Bronchial epithelial cell (primary cell): Measurements from ENCODE around the gene GALNS. TPM values are rescaled to one million over a fixed set of nuclear protein-coding genes. Genes with fewer than 3 reads are reported as not detected.

Source experiments
- DNase-seq: peaks from one replicate; pipeline ENCODE4 v3.0.0-alpha.2; 2010; ENCODE audit warnings: low read depth
- FAIRE-seq: peaks from 2 replicates; lab custom pipeline; 2011; peaks lifted over from hg19 to GRCh38; lab: Jason Lieb, UNC
- H3K27me3 ChIP-seq: 2 replicates; pipeline ENCODE4 v1.5.1; 2011; ENCODE audit warnings: low read length; ENCODE audit not compliant: control insufficient read depth, insufficient read depth
- H3K36me3 ChIP-seq: 2 replicates; pipeline ENCODE4 v1.5.1; 2011; ENCODE audit warnings: low read length; ENCODE audit not compliant: control insufficient read depth, insufficient read depth
- H3K4me3 ChIP-seq: 2 replicates; pipeline ENCODE4 v1.5.1; 2011; ENCODE audit warnings: mild to moderate bottlenecking, low read depth, low read length, control low read depth
- total RNA-seq: library from RNA; depleted of rRNA; stranded (reverse); fragments of >200 nt; gene quantifications from 2 replicates; pipeline ENCODE4 v1.2.1, GENCODE V29; 2014
- TF ChIP-seq, protein P1 (sequence below): IDR thresholded peaks from 2 replicates; pipeline ENCODE4 v1.5.1; 2011; ENCODE audit warnings: mild to moderate bottlenecking, moderate library complexity, low read length, control low read depth, inconsistent platforms; ENCODE audit not compliant: insufficient read depth, severe bottlenecking

Gene GALNS
- total RNA-seq, 1 donor from 2014 or later: 16.3 TPM

DNA sequence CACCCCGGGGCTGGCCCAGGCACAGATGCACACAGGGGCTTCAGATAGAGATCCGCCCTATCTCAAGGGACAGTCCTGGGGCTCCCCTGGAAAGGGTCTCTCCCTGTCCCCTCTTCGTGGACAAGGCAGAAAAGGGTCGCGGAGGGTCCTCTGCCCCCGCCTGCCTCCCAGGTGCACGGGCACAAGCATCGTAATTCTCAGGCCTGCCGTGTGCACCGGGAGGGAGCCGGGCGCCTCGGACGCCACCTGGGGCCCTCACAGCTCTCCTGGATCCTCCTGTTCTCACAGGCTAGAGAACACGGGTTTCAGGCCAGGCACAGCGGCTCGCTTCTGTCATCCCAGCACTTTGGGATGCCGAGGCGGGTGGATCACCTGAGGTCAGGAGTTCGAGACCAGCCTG lies 21.6 kb upstream of the GALNS start:
- Histone ChIP-seq H3K27me3 (peaks cover 4% of the 10 kb centered on the region), H3K36me3 (no peaks in the 10 kb centered on the region), H3K4me3 (no peak overlapping the region)
- DNase-seq (no peak), FAIRE-seq (no peak)
- TF ChIP-seq, protein P1, sequence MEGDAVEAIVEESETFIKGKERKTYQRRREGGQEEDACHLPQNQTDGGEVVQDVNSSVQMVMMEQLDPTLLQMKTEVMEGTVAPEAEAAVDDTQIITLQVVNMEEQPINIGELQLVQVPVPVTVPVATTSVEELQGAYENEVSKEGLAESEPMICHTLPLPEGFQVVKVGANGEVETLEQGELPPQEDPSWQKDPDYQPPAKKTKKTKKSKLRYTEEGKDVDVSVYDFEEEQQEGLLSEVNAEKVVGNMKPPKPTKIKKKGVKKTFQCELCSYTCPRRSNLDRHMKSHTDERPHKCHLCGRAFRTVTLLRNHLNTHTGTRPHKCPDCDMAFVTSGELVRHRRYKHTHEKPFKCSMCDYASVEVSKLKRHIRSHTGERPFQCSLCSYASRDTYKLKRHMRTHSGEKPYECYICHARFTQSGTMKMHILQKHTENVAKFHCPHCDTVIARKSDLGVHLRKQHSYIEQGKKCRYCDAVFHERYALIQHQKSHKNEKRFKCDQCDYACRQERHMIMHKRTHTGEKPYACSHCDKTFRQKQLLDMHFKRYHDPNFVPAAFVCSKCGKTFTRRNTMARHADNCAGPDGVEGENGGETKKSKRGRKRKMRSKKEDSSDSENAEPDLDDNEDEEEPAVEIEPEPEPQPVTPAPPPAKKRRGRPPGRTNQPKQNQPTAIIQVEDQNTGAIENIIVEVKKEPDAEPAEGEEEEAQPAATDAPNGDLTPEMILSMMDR: no peak

DNA sequence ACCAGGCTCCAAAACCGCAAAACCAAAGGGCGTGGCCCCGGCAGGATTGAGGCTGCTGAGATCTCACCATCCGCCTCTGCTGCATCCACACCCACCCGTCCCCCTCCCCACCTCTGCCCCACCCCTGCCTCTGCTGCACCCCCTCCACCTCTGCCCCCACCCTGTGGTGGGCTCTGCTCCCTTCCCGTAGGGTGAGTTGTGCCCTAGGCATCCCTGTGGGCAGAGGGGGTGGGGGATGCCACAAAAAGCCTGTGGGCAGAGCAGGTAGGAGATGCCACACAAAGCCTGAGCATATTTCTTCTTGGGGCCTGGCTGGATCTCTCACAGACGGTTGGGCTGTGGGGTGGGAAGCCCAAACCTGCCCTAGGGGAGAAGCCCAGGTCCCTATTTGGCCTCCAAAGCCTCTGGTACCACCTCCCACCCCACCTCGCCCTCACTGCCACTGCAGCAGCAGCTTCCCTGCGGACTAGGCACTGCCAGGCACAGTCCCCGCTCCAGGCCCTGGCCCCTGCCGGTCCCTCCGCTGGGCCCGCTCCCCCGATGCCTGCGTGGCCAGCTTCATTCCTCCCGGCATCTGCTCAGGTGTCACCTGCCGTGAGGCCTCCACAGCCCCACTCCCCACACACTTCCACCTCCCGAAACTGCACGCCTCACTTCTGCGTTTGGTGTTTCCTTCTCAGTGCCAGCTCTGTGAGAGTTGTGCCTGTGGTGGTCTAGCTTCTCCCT lies 21.0 kb upstream of the GALNS start:
- Histone ChIP-seq H3K27me3 (peaks cover 7% of the 10 kb centered on the region), H3K4me3 (no peak overlapping the region), H3K36me3 (no peaks in the 10 kb centered on the region)
- FAIRE-seq (no peak), DNase-seq (no peak)
- TF ChIP-seq, protein P1: no peak

DNA sequence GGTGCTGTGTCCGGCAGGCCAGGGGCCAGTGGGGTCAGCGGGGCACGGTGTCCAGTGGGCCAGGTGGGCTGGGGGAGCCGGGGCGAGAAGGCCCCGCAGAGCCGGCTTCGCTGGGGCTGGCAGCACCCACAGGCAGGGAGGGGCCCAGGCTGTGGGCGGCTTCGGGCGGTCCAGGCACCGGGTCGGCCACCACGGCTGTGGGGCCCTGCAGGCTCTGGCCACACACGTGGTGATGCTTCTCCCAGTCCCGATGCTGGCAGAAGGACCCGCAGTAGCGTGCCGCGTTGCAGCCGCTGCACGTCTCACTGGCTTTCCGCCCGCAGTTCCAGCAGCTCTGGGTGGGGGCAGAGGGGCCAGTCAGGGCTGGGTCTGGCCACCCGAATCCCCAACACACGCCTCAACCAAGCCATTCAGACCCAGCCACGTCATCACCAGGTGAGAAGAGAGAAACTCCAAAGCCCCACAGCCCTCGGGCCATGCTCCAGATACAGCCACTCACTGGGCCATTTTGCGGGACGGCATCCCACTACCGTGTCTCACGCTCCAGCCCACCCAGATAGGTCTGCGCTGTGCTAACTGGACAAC lies 20.3 kb upstream of the GALNS start:
- no peak for FAIRE-seq
- no peak for DNase-seq
- H3K27me3 ChIP-seq: peaks cover 7% of the 10 kb centered on the region
- no peaks in the 10 kb centered on the region for H3K36me3 ChIP-seq
- TF ChIP-seq, protein P1: no peak
- H3K4me3 ChIP-seq: no peak overlapping the region

GRCh38 chr16:88875703-88876234 lies 19.0 kb upstream of the GALNS start:
- TF ChIP-seq, protein P1: no peak
- no peak overlapping the region for H3K4me3 ChIP-seq
- FAIRE-seq (no peak), DNase-seq (no peak)
- H3K27me3 ChIP-seq: peaks cover 6% of the 10 kb centered on the region
- H3K36me3 ChIP-seq: no peaks in the 10 kb centered on the region

DNA sequence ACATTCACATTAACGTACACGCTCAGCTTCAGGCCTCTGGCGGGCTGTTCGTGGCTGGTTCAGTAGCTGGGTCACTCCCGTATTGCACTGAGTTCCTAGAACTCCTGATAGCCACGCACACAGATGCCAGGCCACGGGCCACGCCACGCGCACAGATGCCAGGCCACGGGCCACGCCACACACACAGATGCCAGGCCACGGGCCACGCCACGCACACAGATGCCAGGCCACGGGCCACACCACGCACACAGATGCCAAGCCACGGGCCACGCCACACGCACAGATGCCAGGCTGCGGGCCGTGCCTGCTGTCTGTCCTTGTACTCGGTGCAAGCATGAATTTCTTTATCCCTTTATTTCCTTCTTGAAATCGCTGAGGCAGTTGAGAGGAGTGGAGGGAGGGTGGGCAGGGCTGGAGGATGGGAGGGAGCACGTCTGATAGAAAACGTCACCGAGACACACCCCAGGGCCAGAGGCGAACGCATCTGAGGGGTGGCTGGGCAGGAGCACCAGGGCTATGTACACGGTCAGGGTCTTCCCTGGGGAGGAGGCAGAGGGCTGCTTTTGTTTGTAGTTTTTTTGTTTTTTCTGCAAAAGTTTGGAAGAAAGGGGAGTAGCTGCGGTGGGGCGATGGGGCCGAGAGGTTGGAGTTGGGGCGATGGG lies 18.3 kb upstream of the GALNS start:
- DNase-seq (no peak), FAIRE-seq (no peak)
- TF ChIP-seq, protein P1: no peak
- Histone ChIP-seq H3K27me3 (peaks cover 6% of the 10 kb centered on the region), H3K36me3 (no peaks in the 10 kb centered on the region), H3K4me3 (no peak overlapping the region)
